ENCODE measurements around the gene ZBTB1. TPM values are rescaled to one million over a fixed set of nuclear protein-coding genes. Genes with fewer than 3 reads are reported as not detected.
"Not testable (repeated sequence)": the region's sequence is repeated elsewhere in the genome, so short reads cannot be mapped to it uniquely, and the experiment has no call there.

ZBTB1 gene
- total RNA-seq, 4 donors from 2014 or later, result 17.8 to 41.8 (median 23.9) TPM

DNA sequence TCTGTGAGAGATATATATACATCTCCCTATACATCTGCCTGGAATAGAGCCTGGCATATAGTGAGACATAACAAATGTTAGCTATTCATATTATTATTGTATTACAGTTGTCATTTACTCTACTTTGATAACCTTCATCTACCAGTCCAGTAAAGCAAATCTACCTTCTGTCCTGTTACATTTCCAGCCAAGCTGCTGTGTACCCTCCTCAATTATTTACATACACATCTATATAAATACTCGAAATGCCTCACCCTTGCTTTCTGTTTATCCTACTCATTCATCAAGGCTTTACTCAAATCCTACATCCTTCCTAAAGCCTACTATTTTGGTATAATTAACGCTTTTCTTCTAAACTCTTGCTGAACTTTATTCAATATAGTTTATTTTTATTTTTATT, 8.7 kb downstream of the ZBTB1 start:
- Histone ChIP-seq H3K27ac (no peak overlapping the region), H3K27me3 (no peaks in the 10 kb centered on the region), H3K36me3 (no peaks in the 10 kb centered on the region), H3K4me3 (no peak overlapping the region), H3K4me1 (peaks cover 18 to 96% (median 24%) of the 10 kb centered on the region in 3 donors), H3K9me3 (no peaks in the 10 kb centered on the region)
- WGBS, 2 donors, result 72 to 81% methylated on average over 2 of the region's 2 CpGs
- no peak for DNase-seq
- intact Hi-C loops (cut with DNase I), result no loop called here
- TF ChIP-seq, protein P1, sequence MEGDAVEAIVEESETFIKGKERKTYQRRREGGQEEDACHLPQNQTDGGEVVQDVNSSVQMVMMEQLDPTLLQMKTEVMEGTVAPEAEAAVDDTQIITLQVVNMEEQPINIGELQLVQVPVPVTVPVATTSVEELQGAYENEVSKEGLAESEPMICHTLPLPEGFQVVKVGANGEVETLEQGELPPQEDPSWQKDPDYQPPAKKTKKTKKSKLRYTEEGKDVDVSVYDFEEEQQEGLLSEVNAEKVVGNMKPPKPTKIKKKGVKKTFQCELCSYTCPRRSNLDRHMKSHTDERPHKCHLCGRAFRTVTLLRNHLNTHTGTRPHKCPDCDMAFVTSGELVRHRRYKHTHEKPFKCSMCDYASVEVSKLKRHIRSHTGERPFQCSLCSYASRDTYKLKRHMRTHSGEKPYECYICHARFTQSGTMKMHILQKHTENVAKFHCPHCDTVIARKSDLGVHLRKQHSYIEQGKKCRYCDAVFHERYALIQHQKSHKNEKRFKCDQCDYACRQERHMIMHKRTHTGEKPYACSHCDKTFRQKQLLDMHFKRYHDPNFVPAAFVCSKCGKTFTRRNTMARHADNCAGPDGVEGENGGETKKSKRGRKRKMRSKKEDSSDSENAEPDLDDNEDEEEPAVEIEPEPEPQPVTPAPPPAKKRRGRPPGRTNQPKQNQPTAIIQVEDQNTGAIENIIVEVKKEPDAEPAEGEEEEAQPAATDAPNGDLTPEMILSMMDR (IDR thresholded peaks at IDR 0.05), result no peak
- no peak for TF ChIP-seq POLR2A (IDR thresholded peaks at IDR 0.05)

DNA sequence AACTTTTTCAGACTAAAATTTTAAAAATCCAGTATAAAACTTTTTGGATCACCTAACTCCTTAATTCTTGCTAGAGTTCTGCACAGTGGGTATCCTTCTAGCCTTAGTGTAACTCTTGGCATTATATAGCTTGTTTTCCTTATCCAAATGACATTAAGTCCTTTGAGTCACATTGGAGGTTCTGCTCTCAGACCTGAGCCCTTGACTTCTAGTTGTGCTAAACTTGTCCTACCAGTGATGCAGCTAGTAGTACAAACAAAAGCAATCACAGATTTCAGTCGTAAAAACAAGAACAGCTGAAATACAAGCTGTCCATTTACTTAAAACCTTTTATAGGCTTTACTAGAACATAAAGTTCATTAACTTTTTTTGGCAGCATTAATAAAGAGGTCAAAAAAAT, 10.5 kb downstream of the ZBTB1 start:
- TF ChIP-seq, protein P1 (IDR thresholded peaks at IDR 0.05), result no peak
- no peak for TF ChIP-seq POLR2A (IDR thresholded peaks at IDR 0.05)
- peaks cover 16 to 81% (median 17%) of the 10 kb centered on the region in 3 donors for H3K4me1 ChIP-seq
- H3K4me3 ChIP-seq, result no peak overlapping the region
- H3K27me3 ChIP-seq, result no peaks in the 10 kb centered on the region
- H3K36me3 ChIP-seq, result no peaks in the 10 kb centered on the region
- no peak for DNase-seq
- intact Hi-C loops (cut with DNase I), result no loop called here
- no peaks in the 10 kb centered on the region for H3K9me3 ChIP-seq
- WGBS, 2 donors, result 11 to 13% methylated on average over 1 of the region's 1 CpG
- peak overlapping the region in 3 of 4 donors; percentile 24 to 40 (median 33) for H3K27ac ChIP-seq

- DNase-seq, result no peak
- peaks cover 0 to 7% (median 0%) of the 10 kb centered on the region in 3 donors for H3K36me3 ChIP-seq
- no peak overlapping the region for H3K4me3 ChIP-seq
- WGBS, 2 donors, result 70 to 71% methylated on average over 1 of the region's 1 CpG
- no peaks in the 10 kb centered on the region for H3K9me3 ChIP-seq
- no peaks in the 10 kb centered on the region for H3K27me3 ChIP-seq
- no peak overlapping the region for H3K27ac ChIP-seq
- peaks cover 4 to 81% (median 11%) of the 10 kb centered on the region in 3 donors for H3K4me1 ChIP-seq
- TF ChIP-seq, protein P1 (IDR thresholded peaks at IDR 0.05), result no peak
- no peak for TF ChIP-seq POLR2A (IDR thresholded peaks at IDR 0.05)
- intact Hi-C loops (cut with DNase I), result no loop called here
Measured at GRCh38 chr14:64516969-64517368, 12.4 kb downstream of the ZBTB1 start.

DNA sequence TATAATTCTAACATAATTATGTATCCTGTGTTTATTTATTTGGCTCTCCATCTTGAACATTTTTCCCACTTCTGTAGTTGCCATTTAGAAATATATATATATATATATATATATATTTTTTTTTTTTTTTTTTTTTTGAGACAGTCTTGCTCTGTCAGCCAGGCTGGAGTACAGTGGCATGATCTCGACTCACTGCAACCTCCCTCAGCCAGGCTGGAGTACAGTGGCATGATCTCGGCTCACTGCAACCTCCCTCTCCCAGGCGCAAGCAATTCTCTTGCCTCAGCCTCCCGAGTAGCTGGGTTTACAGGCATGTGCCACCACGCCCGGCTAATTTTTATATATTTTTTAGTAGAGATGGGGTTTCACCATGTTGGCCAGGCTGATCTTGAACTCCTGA, 13.1 kb downstream of the ZBTB1 start:
- H3K27ac ChIP-seq; intact Hi-C loops (cut with DNase I): not testable (repeated sequence)
- WGBS, 2 donors, result 75 to 100% methylated on average over 3 to 6 of the region's 6 CpGs

DNA sequence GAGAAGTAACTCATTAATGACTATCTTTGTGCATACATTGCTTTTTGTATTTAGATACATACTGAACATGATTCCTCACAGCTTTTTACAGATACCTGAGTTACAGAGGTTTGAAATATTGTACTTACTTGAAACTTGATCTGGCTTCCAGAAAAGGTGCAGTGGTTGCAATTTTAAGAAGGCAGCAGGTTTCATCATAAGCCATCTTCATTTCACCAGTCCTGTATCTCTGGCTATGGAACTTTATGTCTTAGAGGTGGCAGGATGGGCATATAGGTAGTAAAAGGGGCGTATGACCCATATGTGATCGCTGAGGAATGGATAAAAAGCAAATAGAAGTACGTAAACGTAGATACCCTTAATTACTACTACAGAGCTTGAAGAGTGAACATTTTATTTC, 13.7 kb downstream of the ZBTB1 start:
- 67 to 92% methylated on average over 4 of the region's 4 CpGs for WGBS, 2 donors
- Histone ChIP-seq H3K9me3 (no peaks in the 10 kb centered on the region), H3K4me1 (peaks cover 4 to 80% (median 9%) of the 10 kb centered on the region in 3 donors), H3K4me3 (no peak overlapping the region), H3K27ac (no peak overlapping the region), H3K27me3 (no peaks in the 10 kb centered on the region), H3K36me3 (peaks cover 0 to 19% (median 0%) of the 10 kb centered on the region in 3 donors)
- intact Hi-C loops (cut with DNase I), result no loop called here
- TF ChIP-seq, protein P1 (IDR thresholded peaks at IDR 0.05), result no peak
- no peak for TF ChIP-seq POLR2A (IDR thresholded peaks at IDR 0.05)
- DNase-seq, result no peak

More for the DNA sequence above, 13.1 kb downstream of the ZBTB1 start:
- Histone ChIP-seq H3K4me1 (peaks cover 4 to 81% (median 9%) of the 10 kb centered on the region in 3 donors), H3K36me3 (peaks cover 0 to 14% (median 0%) of the 10 kb centered on the region in 3 donors)
- not testable (repeated sequence) for DNase-seq, H3K4me3 ChIP-seq, H3K9me3 ChIP-seq, H3K27me3 ChIP-seq

- 72 to 79% methylated on average over 4 of the region's 4 CpGs for WGBS, 2 donors
- no peak overlapping the region for H3K27ac ChIP-seq
Measured at GRCh38 chr14:64520699-64521098, 16.1 kb downstream of the ZBTB1 start.

More at GRCh38 chr14:64520699-64521098, 16.1 kb downstream of the ZBTB1 start:
- DNase-seq, result no peak
- Histone ChIP-seq H3K27me3 (no peaks in the 10 kb centered on the region), H3K4me3 (no peak overlapping the region), H3K4me1 (peaks cover 2 to 56% (median 3%) of the 10 kb centered on the region in 3 donors), H3K9me3 (no peaks in the 10 kb centered on the region), H3K36me3 (peaks cover 0 to 33% (median 0%) of the 10 kb centered on the region in 3 donors)
- TF ChIP-seq, protein P1 (IDR thresholded peaks at IDR 0.05), result no peak
- no peak for TF ChIP-seq POLR2A (IDR thresholded peaks at IDR 0.05)
- intact Hi-C loops (cut with DNase I), result no loop called here
